RPMI7951 (cell line): ENCODE measurements around the gene CDC45. TPM values are rescaled to one million over a fixed set of nuclear protein-coding genes. Genes with fewer than 3 reads are reported as not detected.
A peak's percentile ranks its signal among the peaks of the same experiment; 100 is the strongest.
"Not testable (repeated sequence)": the region's sequence is repeated elsewhere in the genome, so short reads cannot be mapped to it uniquely, and the experiment has no call there.

Source experiments
- DNase-seq: peaks from one replicate; pipeline ENCODE4 v3.0.0-alpha.2; 2012; ENCODE audit warnings: low read depth
- total RNA-seq: library from RNA; depleted of rRNA; stranded (reverse); fragments of >200 nt; shearing (Covaris generic); gene quantifications from 2 replicates; pipeline ENCODE4 v1.2.3, GENCODE V29; 2014

The CDC45 gene
- total RNA-seq, 1 experiment from 2014 or later, result 32.2 TPM

DNA sequence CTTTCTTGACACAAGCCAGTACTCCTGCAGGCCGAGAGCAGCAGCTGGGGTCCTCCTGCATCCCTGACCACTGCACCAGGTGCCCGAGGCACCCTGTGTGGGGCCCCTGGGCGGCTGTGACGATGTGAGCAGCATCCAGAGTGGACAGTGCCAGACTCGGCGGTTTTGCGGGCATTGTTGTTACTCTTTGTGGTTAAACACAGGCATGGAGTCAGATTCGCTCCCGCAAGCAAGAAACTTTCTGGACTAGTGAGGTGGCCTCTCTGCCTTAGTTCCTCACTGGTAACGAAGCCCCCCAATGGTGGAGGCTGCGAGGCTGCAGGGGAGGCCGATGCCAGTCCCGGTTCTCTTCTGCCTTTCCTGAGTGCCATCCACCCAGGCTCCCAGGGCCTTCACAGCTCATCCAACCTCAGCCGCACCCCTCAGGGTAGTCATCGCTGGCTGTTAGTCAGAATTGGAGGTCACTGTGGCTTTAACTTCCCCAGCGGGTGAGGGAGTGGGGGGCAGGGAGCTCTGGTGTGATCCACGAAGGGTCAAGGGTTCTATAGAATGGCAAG lies 48.2 kb downstream of the CDC45 start:
- DNase-seq, result peak; percentile 84

DNA sequence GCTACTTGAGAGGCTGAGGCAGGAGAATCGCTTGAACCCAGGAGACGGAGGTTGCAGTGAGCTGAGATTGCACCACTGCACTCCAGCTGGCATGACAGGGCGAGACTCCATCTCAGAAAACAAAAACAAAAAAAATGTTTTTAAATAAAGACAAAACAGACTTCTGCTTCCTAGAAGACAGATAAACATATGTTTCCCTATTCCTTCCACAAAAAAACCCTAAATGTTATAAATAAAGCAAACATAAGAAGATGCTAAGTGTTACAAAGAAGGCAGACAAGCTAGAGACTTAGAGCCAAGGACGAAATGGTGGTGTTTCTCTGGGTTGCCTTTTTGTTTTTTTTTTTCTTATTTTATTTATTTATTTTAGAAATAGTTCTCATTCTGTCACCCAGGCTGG lies 50.1 kb downstream of the CDC45 start:
- DNase-seq, result no peak

DNA sequence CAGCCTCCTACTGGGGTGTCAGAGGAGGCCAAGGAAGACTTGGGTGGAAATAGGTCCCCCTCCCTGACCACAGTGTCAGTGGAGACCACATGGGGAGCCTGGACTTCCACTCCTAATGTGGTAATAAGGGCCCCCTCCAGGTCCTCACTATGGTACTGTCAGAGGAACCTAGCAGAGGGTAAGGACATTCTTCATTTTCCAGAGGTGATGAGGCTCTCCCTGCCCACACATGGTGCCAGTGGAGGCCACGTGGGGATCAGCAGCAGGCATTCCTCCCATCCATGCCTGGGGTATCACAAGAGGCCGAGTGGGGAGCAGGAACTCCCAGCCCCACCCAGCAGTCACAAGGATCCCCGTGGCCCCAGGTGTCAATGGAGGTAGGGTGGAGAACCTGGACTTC lies 51.0 kb downstream of the CDC45 start:
- DNase-seq, result no peak

DNA sequence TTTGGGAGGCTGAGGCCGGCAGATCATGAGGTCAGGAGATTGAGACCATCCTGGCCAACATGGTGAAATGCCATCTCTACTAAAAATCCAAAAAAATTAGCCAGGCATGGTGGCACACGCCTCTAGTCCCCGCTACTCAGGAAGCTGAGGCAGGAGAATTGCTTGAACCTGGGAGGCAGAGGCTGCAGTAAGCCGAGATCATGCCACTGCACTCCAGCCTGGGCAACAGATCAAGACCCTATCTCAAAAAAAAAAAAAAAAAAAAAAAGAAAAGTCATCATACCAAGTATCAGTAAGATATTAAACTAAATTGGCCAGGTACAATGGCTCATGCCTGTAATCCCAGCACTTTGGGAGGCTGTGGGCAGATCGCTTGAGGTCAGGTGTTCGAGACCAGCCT lies 51.6 kb downstream of the CDC45 start:
- not testable (repeated sequence) for DNase-seq

DNA sequence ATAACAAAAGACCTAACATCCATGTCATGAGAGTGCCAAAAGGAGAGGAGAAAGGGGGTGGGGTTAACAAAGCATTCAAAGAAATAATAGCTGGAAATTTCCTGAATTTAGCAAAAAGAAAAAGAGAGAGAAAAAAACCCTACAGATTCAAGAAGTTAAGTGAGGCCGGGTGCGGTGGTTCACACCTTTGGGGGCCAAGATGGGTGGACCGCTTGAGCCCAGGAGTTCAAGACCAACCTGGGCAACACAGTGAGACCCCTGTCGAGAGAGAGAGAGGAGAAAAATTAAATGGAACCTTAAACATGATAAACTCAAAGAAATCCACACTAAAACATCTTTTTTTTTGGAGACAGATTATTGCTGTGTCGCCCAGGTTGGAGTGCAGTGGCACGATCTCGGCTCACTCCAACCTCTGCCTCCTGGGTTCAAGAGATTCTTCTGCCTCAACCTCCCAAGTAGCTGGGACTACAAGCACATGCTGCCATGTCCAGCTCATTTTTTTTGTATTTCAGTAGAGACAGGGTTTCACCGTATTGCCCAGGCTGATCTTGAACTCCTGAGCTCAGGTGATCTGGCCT lies 53.4 kb downstream of the CDC45 start:
- DNase-seq, result no peak

DNA sequence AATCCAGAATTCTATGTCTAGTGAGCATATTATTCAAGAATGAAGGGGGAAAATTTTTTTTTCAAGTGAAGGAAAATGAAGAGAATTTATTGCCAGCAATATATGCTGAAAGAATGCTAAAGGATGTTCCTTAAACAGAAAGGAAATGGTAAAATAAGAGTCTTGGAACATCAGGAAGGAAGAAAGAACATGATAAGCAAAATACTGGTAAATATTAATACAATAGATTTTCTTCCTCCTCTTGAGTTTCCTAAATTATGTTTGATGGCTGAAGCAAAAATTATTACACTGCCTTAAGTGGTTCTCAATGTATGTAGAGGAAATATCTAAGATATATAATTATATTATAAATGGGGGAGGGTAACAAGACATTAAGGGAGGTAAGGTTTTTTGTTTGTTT lies 54.1 kb downstream of the CDC45 start:
- DNase-seq, result no peak

DNA sequence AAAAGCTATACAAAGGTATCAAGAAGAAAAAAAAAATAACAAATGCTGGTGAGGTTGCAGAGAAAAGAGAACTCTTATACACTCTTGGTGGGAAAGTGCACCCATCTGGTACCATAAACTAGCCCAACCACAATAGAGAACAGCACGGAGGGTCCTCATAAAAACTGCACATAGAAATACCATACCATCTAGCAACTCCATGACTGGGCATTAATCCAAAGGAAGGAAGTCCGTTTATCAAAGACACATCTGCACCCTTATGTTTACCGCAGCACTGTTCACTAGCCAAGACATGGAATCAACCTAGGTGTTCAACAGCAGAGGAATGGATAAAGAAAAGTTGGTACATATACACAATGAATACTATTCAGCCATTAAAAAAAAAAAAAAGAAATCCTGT lies 55.3 kb downstream of the CDC45 start:
- peak; percentile 9 for DNase-seq

DNA sequence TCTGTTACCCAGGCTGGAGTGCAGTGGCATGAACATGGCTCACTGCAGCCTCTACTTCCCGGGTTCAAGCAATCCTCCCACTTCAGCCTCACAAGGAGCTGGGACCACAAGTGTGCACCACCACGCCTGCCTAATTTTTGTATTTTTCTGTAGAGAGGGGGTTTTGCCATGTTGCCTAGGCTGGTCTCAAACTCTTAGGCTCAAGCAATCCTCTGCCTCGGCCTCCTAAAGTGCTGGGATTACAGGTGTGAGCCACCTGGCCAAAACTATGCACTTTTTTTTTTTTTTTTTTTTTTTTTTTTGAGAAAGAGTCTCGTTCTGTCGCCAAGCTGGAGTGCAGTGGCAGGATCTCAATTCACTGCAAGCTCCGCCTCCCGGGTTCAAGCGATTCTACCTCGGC lies 56.8 kb downstream of the CDC45 start:
- DNase-seq, result no peak

DNA sequence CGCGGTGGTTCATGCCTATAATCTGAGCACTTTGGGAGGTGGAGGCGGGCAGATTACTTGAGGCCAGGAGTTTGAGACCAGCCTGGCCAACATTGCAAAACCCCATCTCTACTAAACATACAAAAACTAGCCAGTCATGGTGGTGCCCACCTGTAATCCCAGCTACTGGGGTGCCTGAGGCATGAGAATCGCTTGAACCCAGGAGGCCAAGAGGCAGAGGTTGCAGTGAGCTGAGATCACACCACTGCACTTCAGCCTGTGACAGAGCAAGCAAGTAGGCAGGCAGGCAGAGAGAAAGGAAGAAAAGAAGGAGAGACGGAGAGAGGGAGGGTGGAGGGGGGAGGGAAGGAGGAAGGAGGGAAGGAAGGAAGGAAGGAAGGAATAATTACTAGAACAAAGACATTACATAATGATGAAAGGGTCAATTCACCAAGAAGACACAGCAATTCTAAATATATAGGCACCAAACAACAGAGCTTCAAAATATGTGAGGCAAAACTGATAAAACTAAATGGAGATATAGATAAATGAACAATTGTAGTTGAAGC lies 58.3 kb downstream of the CDC45 start:
- no peak for DNase-seq

DNA sequence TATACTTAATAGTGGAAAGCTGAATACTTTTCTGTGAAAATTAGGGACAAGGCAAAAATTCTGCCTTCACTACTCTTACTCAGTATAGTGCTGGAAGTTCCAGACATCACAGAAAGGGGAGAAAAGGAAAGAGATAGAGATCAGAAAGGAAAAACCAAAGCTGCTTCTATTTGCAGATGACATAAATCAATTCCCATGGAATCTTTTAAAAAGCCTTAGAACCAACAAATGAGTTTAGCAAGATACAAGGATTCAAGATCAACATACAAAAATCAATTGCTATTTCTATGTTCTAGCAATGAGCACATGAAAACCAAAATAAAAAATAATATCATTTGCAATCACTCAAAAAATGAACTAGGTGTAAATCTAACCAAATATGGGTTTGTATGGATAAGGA lies 60.7 kb downstream of the CDC45 start:
- no peak for DNase-seq

DNA sequence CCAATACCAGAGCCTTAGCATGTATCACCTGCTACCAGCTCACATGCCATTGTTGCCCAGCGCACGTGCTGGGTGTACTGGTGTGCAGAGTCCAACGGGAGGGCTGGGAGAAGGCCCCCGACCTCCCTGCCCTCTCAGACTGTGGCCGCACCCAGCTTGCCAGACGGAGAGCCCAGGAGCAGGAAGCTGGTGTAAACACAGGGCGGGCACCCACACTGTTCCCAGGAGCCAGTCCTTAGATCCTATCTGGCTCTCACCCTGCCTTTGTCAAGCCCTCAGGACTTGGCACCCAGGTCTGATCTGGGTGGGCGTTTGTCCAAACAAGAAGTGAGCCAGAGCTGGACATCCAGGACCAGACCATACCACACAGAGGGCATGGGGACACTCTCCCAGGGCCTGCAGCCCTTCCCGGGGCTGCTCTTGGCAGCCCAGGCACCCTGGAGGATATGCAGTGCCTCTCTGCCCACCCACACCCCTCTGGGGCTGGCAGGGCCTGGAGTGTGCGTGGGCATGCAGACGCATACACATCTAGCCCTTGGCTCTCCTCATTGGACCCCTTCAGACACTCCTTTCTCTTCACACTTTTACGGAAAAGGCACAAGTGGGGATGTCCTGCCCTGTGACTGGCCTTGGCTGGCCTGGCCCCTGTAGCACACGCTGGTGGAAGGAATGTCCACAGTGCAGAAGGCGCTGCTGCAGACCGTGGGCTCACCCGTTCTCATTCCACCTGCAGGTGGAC lies 64.4 kb downstream of the CDC45 start:
- DNase-seq, result no peak

DNA sequence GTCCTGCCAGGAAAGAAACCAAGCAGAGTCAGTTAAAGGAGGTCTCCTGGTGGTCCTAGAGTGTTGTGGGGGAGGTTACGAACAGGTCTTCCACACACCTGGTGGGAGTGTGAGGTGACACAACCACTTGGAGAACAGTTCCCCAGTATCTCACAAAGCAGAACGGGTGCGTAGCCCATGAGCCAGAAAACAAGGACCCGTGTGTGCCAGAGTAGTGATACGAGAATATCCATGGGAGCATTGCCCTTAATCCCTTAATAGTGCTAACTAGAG lies 66.2 kb downstream of the CDC45 start:
- no peak for DNase-seq

DNA sequence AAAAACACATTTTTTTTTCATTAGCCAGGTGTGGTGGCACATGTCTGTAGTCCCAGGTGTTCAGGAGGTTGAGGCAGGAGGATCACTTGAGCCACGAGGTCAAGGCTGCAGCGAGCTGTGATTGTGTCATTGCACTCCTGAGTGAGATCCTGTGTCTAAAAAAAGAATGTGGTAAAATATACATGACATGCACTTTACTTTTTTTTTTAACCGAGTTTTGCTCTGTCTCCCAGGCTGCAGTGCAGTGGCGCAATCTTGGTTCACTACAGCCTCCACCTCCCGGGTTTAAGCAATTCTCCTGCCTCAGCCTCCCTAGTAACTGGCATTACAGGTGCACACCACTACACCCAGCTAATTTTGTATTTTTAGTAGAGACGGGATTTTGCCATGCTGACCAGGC lies 67.0 kb downstream of the CDC45 start:
- no peak for DNase-seq

DNA sequence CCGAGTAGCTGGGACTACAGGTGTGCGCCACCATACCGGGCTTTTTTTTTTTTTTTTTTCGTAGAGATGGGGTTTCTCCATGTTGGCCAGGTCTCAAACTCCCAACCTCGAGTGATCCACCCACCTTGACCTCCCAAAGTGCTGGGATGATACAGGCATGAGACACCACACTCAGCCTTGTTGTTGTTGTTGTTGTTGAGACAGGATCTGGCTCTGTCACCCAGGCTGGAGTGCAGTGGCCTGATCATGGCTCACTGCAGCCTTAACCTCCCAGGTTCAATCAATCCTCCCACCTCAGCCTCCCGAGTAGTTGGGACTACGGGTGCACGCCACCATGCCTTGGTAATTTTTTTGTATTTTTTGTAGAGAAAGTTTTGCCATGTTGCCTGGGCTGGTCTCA lies 67.9 kb downstream of the CDC45 start:
- no peak for DNase-seq

DNA sequence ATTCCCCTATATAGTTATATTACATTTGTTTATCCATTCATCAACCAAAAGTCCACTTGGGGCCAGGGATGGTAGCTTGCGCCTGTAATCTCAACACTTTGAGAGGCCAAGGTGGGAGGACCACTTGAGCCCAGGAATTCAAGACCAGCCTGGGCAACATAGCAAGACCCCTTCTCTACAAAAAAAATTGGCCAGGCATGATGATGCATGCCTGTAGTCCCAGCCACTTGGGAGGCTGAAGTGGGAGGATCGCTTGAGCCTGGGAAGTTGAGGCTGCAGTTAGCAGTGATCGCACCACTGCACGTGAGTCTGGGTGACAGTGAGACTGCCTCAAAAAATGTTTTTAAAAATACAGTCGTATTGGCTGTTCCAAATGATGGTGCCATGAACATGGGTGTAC lies 68.7 kb downstream of the CDC45 start:
- DNase-seq, result not testable (repeated sequence)

DNA sequence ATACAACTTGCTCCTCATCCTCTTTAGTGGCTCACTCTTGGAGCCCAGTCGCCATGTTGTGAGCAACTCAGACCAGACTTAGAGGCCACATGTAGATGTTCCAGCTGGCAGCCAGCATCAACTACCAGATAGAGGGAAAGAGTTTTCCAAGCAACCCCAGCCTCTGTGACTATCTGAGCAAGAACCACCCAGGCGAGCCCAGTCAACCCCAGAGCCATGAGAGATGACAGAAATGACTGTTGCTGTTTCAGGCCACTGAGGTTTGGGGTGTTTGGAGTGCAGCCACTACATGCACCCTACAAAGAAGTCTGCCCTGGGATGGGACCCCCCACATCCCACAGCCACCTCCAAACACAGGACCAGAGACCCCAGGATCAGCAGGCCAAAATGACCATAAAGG lies 69.2 kb downstream of the CDC45 start:
- DNase-seq, result no peak

DNA sequence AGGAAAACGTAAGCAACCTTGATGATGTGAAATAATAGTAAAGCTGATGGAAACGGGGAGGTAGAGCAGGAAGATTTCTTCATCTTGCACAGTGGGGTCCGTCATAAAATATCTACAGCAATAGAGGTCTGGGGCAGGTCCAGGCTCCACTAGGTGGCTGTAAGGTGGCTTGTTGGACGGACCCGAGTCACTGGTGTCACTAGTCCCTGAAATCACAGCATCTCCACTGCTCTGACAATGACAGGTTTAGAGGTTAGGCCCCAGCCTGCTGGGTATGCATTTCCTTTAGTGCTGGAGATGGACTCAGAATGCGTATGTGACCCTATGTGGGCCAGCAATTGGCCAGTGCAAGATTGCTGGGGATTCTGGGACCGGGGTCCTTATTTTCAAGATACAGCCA lies 69.7 kb downstream of the CDC45 start:
- DNase-seq, result no peak

DNA sequence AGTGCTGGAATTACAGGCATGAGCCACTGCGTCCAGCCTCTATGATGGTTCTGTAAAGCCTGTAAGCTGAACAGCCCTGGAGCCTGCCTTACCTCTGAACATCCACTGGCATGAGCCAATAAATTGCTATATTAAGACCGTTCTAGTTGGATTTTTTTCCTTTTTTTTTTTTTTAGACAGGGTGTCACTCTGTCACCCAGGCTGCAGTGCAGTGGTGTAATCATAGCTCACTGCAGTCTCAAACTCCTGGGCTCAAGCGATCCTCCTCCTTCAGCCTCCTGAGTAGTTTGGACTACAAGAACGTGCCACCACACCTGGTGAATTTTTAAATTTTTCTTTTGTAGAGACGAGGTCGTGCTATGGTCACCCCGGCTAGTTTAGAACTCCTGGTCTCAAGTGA lies 70.7 kb downstream of the CDC45 start:
- DNase-seq, result no peak

DNA sequence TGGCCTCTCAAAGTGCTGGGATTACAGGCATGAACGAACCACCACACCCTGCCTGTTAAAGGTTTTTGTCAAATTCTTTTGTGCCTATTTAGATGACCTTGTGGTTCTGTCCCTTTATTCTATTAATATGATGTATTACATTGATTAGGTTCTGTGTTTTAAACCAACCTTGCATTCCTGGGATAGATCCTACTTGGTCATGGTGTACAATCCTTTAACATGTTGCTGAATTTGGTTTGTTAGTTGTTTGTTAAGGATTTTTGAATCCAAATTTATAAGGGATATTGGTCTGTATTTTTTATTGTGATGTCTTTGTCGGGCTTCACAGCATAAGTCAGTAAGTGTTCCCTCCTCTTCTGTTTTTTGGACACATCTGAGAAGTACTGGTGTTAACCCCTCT lies 73.5 kb downstream of the CDC45 start:
- no peak for DNase-seq

DNA sequence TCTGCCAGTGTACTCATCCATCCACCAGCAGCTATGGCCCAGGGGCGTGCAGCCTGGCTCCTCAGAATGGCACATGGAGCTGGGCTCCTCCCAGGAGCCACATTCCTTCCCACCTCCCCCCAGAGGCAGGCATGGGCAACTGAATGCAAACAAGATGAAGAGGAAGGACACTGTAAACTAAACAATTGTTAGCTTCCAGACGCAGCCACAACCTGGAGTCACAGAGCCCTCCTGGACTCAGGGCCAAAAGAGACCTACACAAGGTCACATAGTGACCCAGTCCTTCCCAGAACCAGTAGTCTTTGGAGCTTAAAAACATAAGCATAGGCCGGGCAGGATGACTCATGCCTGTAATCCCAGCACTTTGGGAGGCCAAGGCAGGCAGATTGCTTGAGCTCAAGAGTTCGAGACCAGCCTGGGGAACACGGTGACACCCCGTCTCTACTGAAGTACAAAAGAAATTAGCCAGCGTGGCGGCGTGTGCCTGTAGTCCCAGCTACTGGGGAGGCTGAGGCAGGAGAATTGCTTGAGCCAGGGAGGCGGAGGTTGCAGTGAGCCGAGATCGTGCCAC lies 75.2 kb downstream of the CDC45 start:
- DNase-seq, result peak; percentile 60

DNA sequence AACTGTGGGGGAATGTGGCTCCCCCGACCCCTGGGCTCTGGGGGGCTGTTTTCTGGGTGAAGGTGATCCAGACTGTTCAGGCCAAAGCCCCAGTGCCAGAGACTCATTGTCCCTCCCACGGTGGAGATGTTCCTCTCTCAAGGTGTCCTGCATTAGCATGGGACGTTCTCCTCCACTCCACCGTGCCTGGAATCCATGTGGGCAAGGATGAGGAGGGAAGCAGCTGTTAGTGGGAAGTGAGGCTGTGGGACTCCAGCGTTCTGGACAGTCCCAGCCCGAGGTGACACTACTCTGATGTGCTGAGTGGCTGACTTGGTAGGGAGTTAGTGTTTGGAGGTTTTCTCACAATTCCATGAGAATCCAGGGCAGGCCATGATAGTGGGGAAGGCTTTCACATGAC lies 75.9 kb downstream of the CDC45 start:
- no peak for DNase-seq

DNA sequence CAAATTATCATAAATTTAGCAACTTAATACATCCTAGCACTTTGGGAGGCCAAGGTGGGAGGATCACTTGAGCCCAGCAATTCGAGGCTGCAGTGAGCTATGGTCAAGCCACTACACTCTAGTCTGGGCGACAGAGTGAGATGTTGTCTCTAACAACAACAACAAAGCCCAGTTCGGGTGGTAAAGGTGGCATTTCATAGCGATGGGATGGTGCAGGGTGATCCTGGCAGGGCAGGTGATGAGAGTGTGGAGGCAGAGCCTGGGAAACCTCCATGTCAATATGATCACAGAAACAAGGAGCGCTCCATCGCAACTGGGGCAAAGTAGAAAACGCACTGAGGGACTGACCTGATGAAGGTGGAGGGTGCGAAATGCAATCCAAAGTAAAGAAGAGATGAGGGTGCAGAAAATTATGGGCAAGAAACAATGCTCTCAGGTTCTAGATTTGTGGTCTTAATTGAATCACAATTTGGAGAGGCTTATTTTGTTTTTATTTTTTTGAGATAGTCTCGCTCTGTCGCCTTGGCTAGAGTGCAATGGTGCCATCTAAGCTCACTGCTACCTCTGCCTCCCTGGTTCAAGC lies 77.3 kb downstream of the CDC45 start:
- no peak for DNase-seq

DNA sequence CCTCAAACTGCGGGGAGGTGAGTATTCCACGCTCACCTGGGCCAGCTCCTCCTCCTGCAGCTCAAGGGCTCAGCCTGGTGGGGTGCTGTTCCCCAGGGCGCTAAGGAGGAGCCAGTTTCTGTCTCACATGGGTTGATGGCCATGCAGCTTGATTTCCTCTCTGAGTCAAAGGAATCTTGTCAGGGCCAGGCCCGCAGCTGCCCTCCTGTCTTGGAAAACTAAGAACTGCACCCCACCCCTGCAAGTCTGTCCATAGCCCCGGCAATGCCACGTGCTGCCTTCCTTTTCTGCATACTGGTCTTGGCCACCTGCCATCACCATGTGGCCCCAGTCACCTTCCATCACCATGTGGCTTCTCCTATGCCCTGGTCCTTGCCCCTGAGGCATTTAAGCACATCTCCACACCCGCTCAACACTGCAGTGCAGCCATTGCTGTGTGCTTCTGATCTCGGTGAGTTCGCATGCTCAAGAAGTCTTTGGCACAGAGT lies 79.6 kb downstream of the CDC45 start:
- DNase-seq, result peak; percentile 36
